SKM-1 (cell line): Measurements from ENCODE around the gene CBLC.
"Not testable (repeated sequence)": the region's sequence is repeated elsewhere in the genome, so short reads cannot be mapped to it uniquely, and the experiment has no call there.

Source experiments
- DNase-seq: peaks from one replicate; lab custom pipeline; 2025; ENCODE audit not compliant: unreplicated experiment; lab: John Stamatoyannopoulos, UW

Gene CBLC

GRCh38 chr19:44816301-44816700 is 38.6 kb downstream of the CBLC start:
- DNase-seq, result no peak

- no peak for DNase-seq
Observed at GRCh38 chr19:44817725-44818465, 40.2 kb downstream of the CBLC start.

GRCh38 chr19:44818466-44819031 is 40.9 kb downstream of the CBLC start:
- DNase-seq, result no peak

- no peak for DNase-seq
Observed at GRCh38 chr19:44819246-44819832, 41.6 kb downstream of the CBLC start.

GRCh38 chr19:44820648-44821609 is 43.2 kb downstream of the CBLC start:
- no peak for DNase-seq

GRCh38 chr19:44822177-44822576 is 44.5 kb downstream of the CBLC start:
- DNase-seq, result no peak

- no peak for DNase-seq
Observed at GRCh38 chr19:44822670-44823372, 45.1 kb downstream of the CBLC start.

GRCh38 chr19:44823373-44823698 is 45.6 kb downstream of the CBLC start:
- no peak for DNase-seq

GRCh38 chr19:44824761-44825160 is 47.1 kb downstream of the CBLC start:
- no peak for DNase-seq

GRCh38 chr19:44832875-44833274 is 55.2 kb downstream of the CBLC start:
- not testable (repeated sequence) for DNase-seq

GRCh38 chr19:44834399-44834798 is 56.7 kb downstream of the CBLC start:
- not testable (repeated sequence) for DNase-seq

GRCh38 chr19:44839276-44839675 is 61.6 kb downstream of the CBLC start:
- no peak for DNase-seq

GRCh38 chr19:44840811-44841210 is 63.1 kb downstream of the CBLC start:
- no peak for DNase-seq

- DNase-seq, result no peak
Observed at GRCh38 chr19:44841231-44841630, 63.5 kb downstream of the CBLC start.

- DNase-seq, result no peak
Observed at GRCh38 chr19:44845286-44845611, 67.6 kb downstream of the CBLC start.

GRCh38 chr19:44845612-44846454 is 68.1 kb downstream of the CBLC start, which contains the start of gene NECTIN2:
TSS of gene NECTIN2 (plus strand) at chr19:44846297. CDS start at chr19:44846526, 229 bp downstream.
- DNase-seq, result peak; percentile 74

GRCh38 chr19:44846455-44847143 is 68.9 kb downstream of the CBLC start:
- DNase-seq, result no peak

- no peak for DNase-seq
Observed at GRCh38 chr19:44847144-44848035, 69.7 kb downstream of the CBLC start.
